NB4 (cell line): Measurements from ENCODE around the gene MAPK8IP1.

Source experiments
- DNase-seq: peaks from one replicate; pipeline ENCODE4 v3.0.0; 2010; ENCODE audit warnings: low read depth
- H3K4me3 ChIP-seq: one replicate; pipeline ENCODE4 v1.5.1; 2011; ENCODE audit warnings: mild to moderate bottlenecking, low read depth, low read length, moderate library complexity
- MYC ChIP-seq: IDR thresholded peaks from 2 replicates; pipeline ENCODE4 v1.6.1; 2011; ENCODE audit warnings: low read depth, low read length
- POLR2A ChIP-seq: IDR thresholded peaks from 2 replicates; pipeline ENCODE4 v1.6.1; 2011; ENCODE audit warnings: mild to moderate bottlenecking; ENCODE audit not compliant: insufficient read length; ENCODE audit errors: extremely low read depth
- TF ChIP-seq, protein P1 (sequence below): IDR thresholded peaks from 2 replicates; pipeline ENCODE4 v1.6.1; 2011; ENCODE audit warnings: low read depth, low read length
- TF ChIP-seq, protein P2 (sequence below): IDR thresholded peaks from one replicate; pipeline ENCODE4 v1.5.1; 2012; ENCODE audit warnings: low read depth, low read length

MAPK8IP1 gene

DNA sequence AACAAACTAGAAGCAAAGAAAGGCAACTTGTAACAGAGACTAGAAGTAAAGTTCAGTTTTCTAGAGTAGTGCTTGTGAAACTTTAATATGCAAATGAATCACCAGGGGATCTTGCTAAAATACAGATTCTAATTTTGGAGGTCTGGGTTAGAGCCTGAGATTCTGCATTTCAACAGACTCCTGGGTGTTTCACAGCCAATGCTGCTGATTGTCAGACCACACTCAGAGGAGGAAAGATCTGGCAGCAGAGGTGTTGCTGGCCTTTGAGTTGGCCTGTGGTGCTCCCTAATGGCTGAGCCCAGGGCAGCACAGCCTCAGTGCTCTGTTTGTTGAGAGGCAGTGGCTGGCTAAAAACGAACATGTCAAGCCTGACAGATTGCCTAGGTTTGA is 32.7 kb upstream of the MAPK8IP1 start:
- TF ChIP-seq, protein P1, sequence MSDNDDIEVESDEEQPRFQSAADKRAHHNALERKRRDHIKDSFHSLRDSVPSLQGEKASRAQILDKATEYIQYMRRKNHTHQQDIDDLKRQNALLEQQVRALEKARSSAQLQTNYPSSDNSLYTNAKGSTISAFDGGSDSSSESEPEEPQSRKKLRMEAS, result no peak
- TF ChIP-seq, protein P2, sequence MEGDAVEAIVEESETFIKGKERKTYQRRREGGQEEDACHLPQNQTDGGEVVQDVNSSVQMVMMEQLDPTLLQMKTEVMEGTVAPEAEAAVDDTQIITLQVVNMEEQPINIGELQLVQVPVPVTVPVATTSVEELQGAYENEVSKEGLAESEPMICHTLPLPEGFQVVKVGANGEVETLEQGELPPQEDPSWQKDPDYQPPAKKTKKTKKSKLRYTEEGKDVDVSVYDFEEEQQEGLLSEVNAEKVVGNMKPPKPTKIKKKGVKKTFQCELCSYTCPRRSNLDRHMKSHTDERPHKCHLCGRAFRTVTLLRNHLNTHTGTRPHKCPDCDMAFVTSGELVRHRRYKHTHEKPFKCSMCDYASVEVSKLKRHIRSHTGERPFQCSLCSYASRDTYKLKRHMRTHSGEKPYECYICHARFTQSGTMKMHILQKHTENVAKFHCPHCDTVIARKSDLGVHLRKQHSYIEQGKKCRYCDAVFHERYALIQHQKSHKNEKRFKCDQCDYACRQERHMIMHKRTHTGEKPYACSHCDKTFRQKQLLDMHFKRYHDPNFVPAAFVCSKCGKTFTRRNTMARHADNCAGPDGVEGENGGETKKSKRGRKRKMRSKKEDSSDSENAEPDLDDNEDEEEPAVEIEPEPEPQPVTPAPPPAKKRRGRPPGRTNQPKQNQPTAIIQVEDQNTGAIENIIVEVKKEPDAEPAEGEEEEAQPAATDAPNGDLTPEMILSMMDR, result no peak
- TF ChIP-seq MYC, result no peak
- TF ChIP-seq POLR2A, result no peak
- no peak overlapping the region for H3K4me3 ChIP-seq

DNA sequence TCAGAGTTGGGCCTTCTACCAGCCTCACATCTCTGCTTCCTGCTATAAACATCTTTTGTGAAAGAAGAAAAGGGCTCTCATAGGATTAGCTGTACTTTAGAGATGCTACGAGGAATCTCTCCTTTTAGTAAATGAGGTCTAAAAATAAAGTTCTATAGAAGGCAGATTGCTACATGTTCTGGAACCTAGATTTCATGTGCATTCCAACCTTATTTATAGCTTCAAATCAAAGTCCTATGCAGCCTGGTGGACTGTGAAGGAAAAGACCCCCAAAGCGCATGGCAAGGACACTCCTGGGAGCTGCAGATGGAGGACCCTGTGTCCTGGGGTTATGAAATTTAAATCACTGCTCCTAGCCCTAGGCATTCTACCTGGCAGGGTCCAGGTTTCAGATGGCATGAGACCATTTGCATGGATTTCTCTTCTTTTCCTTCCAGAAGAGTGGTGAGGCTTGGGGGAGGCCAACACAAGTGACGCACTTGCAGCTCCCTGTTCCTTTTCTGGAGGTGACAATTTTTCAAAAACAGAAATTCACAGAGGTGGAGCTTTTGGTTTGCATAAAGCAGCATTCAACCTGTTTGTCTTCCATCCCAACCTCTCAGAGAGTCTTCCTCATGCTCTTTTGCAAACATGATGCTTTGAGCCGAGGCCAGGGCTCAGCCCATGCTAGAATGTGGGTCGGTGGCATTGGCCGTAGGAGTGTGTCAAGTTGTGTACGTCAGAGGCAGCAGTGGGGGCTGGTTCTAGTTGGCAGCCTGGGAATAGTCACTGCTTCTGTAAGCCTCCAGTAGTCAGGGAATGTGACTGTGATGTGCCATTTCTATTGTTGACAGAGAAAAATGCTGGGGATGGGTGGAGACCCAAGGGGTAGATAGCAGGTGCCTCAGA is 31.9 kb upstream of the MAPK8IP1 start:
- no peak overlapping the region for H3K4me3 ChIP-seq
- DNase-seq, result no peak
- TF ChIP-seq POLR2A (no peak), MYC (no peak)
- TF ChIP-seq, protein P1, result no peak
- TF ChIP-seq, protein P2, result no peak

More for the DNA sequence above, 32.7 kb upstream of the MAPK8IP1 start:
- DNase-seq, result no peak

DNA sequence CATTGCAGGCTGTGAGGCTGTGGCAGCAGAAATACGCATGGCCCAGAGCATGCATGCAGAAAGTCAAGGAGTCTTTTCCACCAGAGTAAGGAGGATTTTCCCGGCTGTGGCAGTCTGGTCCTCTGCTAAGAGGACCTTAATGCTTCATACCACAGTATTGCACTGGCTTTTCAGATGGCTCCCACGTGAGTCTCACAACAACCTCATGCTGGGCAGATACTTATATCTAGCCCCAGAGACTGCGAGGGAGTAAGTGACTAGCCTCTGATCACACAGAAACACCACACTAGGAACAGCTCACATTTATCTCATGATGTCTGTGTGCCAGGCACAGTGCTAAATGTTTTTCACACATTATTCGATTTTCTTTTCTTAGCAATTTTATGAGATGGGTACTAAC is 30.1 kb upstream of the MAPK8IP1 start:
- no peak overlapping the region for H3K4me3 ChIP-seq
- no peak for DNase-seq
- TF ChIP-seq, protein P1, result no peak
- TF ChIP-seq POLR2A (no peak), MYC (no peak)
- TF ChIP-seq, protein P2, result no peak

DNA sequence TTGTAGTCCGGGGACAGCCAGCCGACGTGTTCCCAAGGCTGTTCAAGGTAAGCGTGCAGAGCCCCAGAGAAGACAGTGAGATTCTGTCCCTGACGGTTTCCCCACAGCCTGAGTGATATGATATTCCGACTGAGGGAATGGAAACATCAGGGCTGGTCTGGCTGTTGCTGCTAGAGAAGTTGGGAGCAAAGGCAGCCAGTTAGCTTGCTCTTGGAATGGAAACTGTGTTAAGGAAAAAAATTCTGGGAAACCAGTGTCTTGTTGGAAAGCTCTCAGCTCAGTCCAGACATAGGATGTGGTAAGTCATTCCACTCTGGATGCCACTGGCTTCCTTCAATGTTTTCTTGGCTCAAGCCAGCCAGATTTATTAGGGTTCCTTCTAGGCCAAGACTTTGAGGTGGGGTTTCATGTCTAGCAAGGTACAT is 29.4 kb upstream of the MAPK8IP1 start:
- TF ChIP-seq, protein P1, result no peak
- TF ChIP-seq MYC, result no peak
- TF ChIP-seq POLR2A, result no peak
- TF ChIP-seq, protein P2, result no peak
- DNase-seq, result no peak
- H3K4me3 ChIP-seq, result no peak overlapping the region

DNA sequence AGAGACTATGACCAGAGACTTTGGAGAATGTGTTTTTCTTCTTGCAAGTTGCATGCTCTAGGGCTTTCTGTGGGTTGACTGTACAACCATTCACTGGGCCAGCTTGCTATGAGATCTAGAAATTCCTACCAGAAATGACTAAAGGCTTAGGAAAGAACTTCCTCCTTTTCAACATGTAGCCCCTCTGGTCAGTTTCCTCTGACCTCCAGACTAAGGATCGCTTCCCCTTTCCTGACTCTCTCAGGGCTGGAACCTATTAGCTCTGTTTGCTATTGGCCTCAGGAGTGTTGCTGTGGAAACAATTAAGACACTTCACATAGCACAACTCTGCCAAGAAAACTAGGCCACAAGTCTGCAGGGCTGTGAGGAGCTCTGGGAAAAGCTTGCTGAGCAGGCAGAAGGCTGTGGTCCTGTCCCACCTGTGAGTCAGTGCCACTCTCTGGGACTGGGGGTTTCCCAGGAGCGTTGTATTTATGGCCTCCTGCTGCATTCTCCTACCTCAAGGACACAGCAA is 27.4 kb upstream of the MAPK8IP1 start:
- H3K4me3 ChIP-seq, result no peak overlapping the region
- DNase-seq, result no peak
- TF ChIP-seq MYC, result no peak
- TF ChIP-seq, protein P1, result no peak
- no peak for TF ChIP-seq POLR2A
- TF ChIP-seq, protein P2, result no peak
